HG03439 (cell line): ENCODE results near the gene CEP131.
"Not testable (repeated sequence)": the region's sequence is repeated elsewhere in the genome, so short reads cannot be mapped to it uniquely, and the experiment has no call there.

ENCODE experiments used
- ATAC-seq: cut with Tn5 transposase; IDR thresholded peaks from one replicate; pipeline ENCODE4 v1.9.1; 2021; ENCODE audit warnings: mild to moderate bottlenecking, moderate library complexity; ENCODE audit not compliant: unreplicated experiment

Gene CEP131

GRCh38 chr17:81156866-81157805 lies 65.6 kb downstream of the CEP131 start:
- ATAC-seq = no peak

- ATAC-seq = no peak
These were observed 67.8 kb downstream of the CEP131 start for GRCh38 chr17:81154961-81155360.

GRCh38 chr17:81154016-81154415 lies 68.7 kb downstream of the CEP131 start:
- not testable (repeated sequence) for ATAC-seq

- ATAC-seq = no peak
These were observed 69.4 kb downstream of the CEP131 start for GRCh38 chr17:81153340-81153803.

GRCh38 chr17:81152288-81152828 lies 70.4 kb downstream of the CEP131 start:
- ATAC-seq = no peak

- no peak for ATAC-seq
These were observed 71.5 kb downstream of the CEP131 start for GRCh38 chr17:81151278-81151677.

GRCh38 chr17:81150377-81151077 lies 72.2 kb downstream of the CEP131 start:
- ATAC-seq = no peak

GRCh38 chr17:81148986-81149533 lies 73.7 kb downstream of the CEP131 start:
- ATAC-seq = no peak

GRCh38 chr17:81148571-81148970 lies 74.2 kb downstream of the CEP131 start:
- no peak for ATAC-seq

GRCh38 chr17:81147701-81148100 lies 75.1 kb downstream of the CEP131 start:
- no peak for ATAC-seq

- ATAC-seq = not testable (repeated sequence)
These were observed 76.6 kb downstream of the CEP131 start for GRCh38 chr17:81146208-81146607.

- no peak for ATAC-seq
These were observed 78.4 kb downstream of the CEP131 start for GRCh38 chr17:81144423-81144781.

- ATAC-seq = no peak
These were observed 78.9 kb downstream of the CEP131 start for GRCh38 chr17:81143717-81144422.

- ATAC-seq = no peak
These were observed 79.6 kb downstream of the CEP131 start for GRCh38 chr17:81143200-81143527.

GRCh38 chr17:81142301-81143199 lies 80.2 kb downstream of the CEP131 start:
- ATAC-seq = no peak

- ATAC-seq = no peak
These were observed 82.1 kb downstream of the CEP131 start for GRCh38 chr17:81140695-81141094.

GRCh38 chr17:81140018-81140417 lies 82.7 kb downstream of the CEP131 start:
- ATAC-seq = no peak
